Thyroid gland (tissue), 4 donors: ENCODE measurements around the gene PNP.

Experiments
- CTCF ChIP-seq, 6 experiments: fragments of 200-600 bp in 3 of 6; fragments of 450-650 bp in 3 of 6; sonication (generic) in 3 of 6; IDR thresholded peaks; one replicate each; pipeline ENCODE4 v1.5.1; 2016 to 2019; ENCODE audit warnings: antibody characterized with exemption in 6 of 6, mild to moderate bottlenecking in 2 of 6, inconsistent platforms in 1 of 6, moderate library complexity in 1 of 6
- POLR2A ChIP-seq, 2 donors: fragments of 450-650 bp; IDR thresholded peaks; one replicate each; pipeline ENCODE4 v1.6.1; 2017; ENCODE audit warnings: antibody characterized with exemption in 2 of 2, mild to moderate bottlenecking in 2 of 2, moderate library complexity in 1 of 2

- TF ChIP-seq CTCF (IDR thresholded peaks at IDR 0.05) (no peak), POLR2A (IDR thresholded peaks at IDR 0.05) (no peak)
These were observed 32.1 kb downstream of the PNP start for GRCh38 chr14:20501346-20501745.
